ENCODE measurements around the gene FAM161B. TPM values are rescaled to one million over a fixed set of nuclear protein-coding genes. Genes with fewer than 3 reads are reported as not detected.
"Not testable (repeated sequence)": the region's sequence is repeated elsewhere in the genome, so short reads cannot be mapped to it uniquely, and the experiment has no call there.

Gene FAM161B
- polyA plus RNA-seq, 2 of the 4 experiments (the other 2 are of a cell fraction): 1.6 TPM

DNA sequence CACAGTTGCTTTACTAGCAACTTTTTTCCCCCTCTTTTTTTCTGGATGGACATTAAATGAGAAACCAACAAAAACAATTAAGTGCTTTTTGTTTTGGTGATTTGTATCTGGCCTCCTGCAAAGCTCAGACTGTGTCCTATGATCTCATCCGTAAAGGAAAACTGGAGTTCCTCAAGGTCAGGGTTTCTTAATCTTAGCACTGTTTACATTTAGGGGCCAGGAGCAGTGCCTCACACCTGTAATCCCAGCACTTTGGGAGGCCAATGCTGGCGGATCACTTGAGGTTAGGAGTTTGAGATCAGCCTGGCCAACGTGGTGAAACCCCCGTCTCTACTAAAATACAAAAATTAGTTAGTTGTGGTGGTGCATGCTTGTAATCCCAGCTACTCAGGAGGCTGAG is 41.2 kb upstream of the FAM161B start:
- ATAC-seq: no peak
- 69% methylated on average over 4 of the region's 4 CpGs for WGBS (ENCODE audit: missing lambda C conversion rate)
- POLR2A ChIA-PET: no interaction called here
- H3K4me2 ChIP-seq: no peak overlapping the region
- H3K27ac ChIP-seq: no peak overlapping the region
- no peak overlapping the region for H3K4me3 ChIP-seq
- CTCF ChIA-PET: interaction anchor here (0.7 to 1.6 kb wide), 4 partner anchors 41 to 99 kb away, joined by 3 to 4 read pairs (median 4); partner anchors contain the start of genes COQ6 and FAM161B
- DNase-seq (ENCODE audit: low read depth in 1 of 2, low spot score in 1 of 2): no peak
- H3K9me3 ChIP-seq: no peaks in the 10 kb centered on the region
- peaks cover 17% of the 10 kb centered on the region for H3K4me1 ChIP-seq
- no peak for FAIRE-seq
- TF ChIP-seq RNF2 (IDR thresholded peaks at IDR 0.05; ENCODE audit: borderline replicate concordance, low read depth) (no peak), HEYL (CRISPR knock-in tag; IDR thresholded peaks at IDR 0.05) (no peak), FOSB (CRISPR knock-in tag; IDR thresholded peaks at IDR 0.05) (no peak), POLR2A (IDR thresholded peaks at IDR 0.05; ENCODE audit: low read length) (no peak), FOXS1 (CRISPR knock-in tag; IDR thresholded peaks at IDR 0.05) (no peak), ESRRA (IDR thresholded peaks at IDR 0.05; ENCODE audit: borderline replicate concordance, low read length) (no peak), POLR2AphosphoS2 (conservative IDR thresholded peaks at IDR 0.05; ENCODE audit: low read length) (no peak), MAFK (IDR thresholded peaks at IDR 0.05; ENCODE audit: partially characterized antibody) (no peak), CHD4 (IDR thresholded peaks at IDR 0.05; ENCODE audit: borderline replicate concordance) (no peak), JUN (IDR thresholded peaks at IDR 0.05) (no peak)
- TF ChIP-seq, protein P1, sequence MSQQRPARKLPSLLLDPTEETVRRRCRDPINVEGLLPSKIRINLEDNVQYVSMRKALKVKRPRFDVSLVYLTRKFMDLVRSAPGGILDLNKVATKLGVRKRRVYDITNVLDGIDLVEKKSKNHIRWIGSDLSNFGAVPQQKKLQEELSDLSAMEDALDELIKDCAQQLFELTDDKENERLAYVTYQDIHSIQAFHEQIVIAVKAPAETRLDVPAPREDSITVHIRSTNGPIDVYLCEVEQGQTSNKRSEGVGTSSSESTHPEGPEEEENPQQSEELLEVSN (IDR thresholded peaks at IDR 0.05; ENCODE audit: borderline replicate concordance, low read depth): no peak
- TF ChIP-seq, protein P2, sequence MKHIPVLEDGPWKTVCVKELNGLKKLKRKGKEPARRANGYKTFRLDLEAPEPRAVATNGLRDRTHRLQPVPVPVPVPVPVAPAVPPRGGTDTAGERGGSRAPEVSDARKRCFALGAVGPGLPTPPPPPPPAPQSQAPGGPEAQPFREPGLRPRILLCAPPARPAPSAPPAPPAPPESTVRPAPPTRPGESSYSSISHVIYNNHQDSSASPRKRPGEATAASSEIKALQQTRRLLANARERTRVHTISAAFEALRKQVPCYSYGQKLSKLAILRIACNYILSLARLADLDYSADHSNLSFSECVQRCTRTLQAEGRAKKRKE (CRISPR knock-in tag; IDR thresholded peaks at IDR 0.05; ENCODE audit: low read depth): no peak
- TF ChIP-seq, protein P3, sequence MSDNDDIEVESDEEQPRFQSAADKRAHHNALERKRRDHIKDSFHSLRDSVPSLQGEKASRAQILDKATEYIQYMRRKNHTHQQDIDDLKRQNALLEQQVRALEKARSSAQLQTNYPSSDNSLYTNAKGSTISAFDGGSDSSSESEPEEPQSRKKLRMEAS (IDR thresholded peaks at IDR 0.05): no peak

DNA sequence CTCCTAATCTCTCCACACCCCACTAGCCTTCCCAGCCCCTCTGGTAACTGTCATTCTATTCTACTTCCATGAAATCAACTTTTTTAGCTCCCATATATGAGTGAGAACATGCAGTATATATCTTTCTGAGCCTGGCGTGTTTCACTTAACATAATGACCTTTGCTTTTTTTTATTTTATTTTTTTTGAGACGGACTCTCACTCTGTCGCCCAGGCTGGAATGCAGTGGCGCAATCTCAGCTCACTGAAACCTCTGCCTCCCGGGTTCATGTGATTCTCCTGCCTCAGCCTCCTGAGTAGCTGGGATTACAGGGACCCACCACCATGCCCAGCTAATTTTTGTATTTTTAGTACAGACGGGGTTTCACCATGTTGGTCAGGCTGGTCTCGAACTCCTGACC is 38.8 kb upstream of the FAM161B start:
- H3K9me3 ChIP-seq; POLR2A ChIA-PET; H3K4me3 ChIP-seq; ATAC-seq; H3K4me2 ChIP-seq; DNase-seq (ENCODE audit: low read depth in 1 of 2, low spot score in 1 of 2); H3K4me1 ChIP-seq; H3K27ac ChIP-seq; FAIRE-seq: not testable (repeated sequence)
- WGBS (ENCODE audit: missing lambda C conversion rate): 79% methylated on average over 5 of the region's 7 CpGs
- CTCF ChIA-PET: interaction anchor here (0.6 to 1.1 kb wide), 2 partner anchors 15 to 50 kb away, joined by 3 to 4 read pairs; no protein-coding TSS in a partner anchor

DNA sequence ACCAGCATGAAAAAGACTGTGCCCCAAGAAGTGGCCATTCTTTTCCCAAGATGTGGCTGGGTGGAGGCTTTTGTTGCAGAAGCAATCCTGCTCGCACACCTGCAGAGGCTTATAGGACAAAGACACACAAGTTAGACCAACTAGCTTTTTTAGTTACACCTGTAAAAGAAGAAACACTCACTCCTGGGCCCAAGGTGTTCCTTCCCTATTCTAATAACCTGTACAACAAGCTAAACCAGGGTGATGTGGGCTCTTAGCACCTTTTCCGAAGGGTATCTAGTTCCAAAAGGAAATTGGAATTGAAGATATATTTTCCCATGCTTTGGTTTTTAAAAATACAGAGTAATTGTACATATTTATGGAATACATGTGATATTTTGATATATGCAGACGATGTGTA is 38.2 kb upstream of the FAM161B start:
- no peak for FAIRE-seq
- POLR2A ChIA-PET: no interaction called here
- no peak overlapping the region for H3K4me3 ChIP-seq
- CTCF ChIA-PET: interaction anchor here (1.1 kb wide), 1 partner anchor 15 kb away, joined by 3 read pairs; no protein-coding TSS in a partner anchor
- no peak overlapping the region for H3K27ac ChIP-seq
- no peak overlapping the region for H3K4me2 ChIP-seq
- WGBS (ENCODE audit: missing lambda C conversion rate): 90% methylated on average over 3 of the region's 3 CpGs
- no peaks in the 10 kb centered on the region for H3K9me3 ChIP-seq
- DNase-seq (ENCODE audit: low read depth in 1 of 2, low spot score in 1 of 2): no peak
- no peak for TF ChIP-seq RAD21 (conservative IDR thresholded peaks at IDR 0.05 in 1 of 2, IDR thresholded peaks at IDR 0.05 in 1 of 2)
- no peak for TF ChIP-seq HDAC2 (IDR thresholded peaks at IDR 0.05)
- TF ChIP-seq HOXB13 (CRISPR knock-in tag; IDR thresholded peaks at IDR 0.05; ENCODE audit: low read depth): no peak
- H3K4me1 ChIP-seq: no peaks in the 10 kb centered on the region
- no peak for ATAC-seq

DNA sequence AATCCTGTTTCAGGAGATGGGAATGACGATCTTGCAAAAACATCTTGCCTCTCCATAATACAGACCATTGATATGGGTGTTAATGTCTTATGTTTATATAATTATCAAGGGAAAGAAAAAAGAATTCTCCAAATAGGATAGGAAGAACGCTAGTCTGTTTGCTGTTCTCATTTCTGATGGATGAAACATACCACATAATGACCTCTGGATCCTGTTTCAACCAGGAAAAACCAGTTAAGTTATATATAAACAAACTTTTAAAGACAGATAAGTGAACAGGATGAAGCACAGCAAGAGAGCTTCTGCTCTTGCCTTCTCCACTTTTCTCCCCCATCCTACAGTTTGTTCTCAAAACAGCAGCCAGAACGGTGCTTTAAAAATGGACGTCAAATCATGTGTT is 28.0 kb upstream of the FAM161B start:
- H3K4me2 ChIP-seq: no peak overlapping the region
- DNase-seq (ENCODE audit: low read depth in 1 of 2, low spot score in 1 of 2) (no peak), FAIRE-seq (no peak), ATAC-seq (no peak)
- WGBS (ENCODE audit: missing lambda C conversion rate): 60% methylated on average over 4 of the region's 4 CpGs
- H3K4me1 ChIP-seq: peaks cover 9% of the 10 kb centered on the region; the same call in 1 of the 3 replicates
- CTCF ChIA-PET: interaction anchor here (0.7 to 0.8 kb wide), 2 partner anchors 61 to 1415 kb away, joined by 3 to 4 read pairs; no protein-coding TSS in a partner anchor
- no peak overlapping the region for H3K27ac ChIP-seq
- POLR2A ChIA-PET: no interaction called here
- H3K4me3 ChIP-seq: no peak overlapping the region
- no peaks in the 10 kb centered on the region for H3K9me3 ChIP-seq
- TF ChIP-seq, protein P4, sequence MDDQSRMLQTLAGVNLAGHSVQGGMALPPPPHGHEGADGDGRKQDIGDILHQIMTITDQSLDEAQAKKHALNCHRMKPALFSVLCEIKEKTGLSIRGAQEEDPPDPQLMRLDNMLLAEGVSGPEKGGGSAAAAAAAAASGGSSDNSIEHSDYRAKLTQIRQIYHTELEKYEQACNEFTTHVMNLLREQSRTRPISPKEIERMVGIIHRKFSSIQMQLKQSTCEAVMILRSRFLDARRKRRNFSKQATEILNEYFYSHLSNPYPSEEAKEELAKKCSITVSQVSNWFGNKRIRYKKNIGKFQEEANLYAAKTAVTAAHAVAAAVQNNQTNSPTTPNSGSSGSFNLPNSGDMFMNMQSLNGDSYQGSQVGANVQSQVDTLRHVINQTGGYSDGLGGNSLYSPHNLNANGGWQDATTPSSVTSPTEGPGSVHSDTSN (IDR thresholded peaks at IDR 0.05): no peak
- TF ChIP-seq JUNB (IDR thresholded peaks at IDR 0.05) (no peak), ZNF302 (CRISPR knock-in tag; IDR thresholded peaks at IDR 0.05) (no peak), RAD21 (conservative IDR thresholded peaks at IDR 0.05 in 1 of 2, IDR thresholded peaks at IDR 0.05 in 1 of 2) (no peak), HDAC2 (IDR thresholded peaks at IDR 0.05) (no peak)
- TF ChIP-seq, protein P5, sequence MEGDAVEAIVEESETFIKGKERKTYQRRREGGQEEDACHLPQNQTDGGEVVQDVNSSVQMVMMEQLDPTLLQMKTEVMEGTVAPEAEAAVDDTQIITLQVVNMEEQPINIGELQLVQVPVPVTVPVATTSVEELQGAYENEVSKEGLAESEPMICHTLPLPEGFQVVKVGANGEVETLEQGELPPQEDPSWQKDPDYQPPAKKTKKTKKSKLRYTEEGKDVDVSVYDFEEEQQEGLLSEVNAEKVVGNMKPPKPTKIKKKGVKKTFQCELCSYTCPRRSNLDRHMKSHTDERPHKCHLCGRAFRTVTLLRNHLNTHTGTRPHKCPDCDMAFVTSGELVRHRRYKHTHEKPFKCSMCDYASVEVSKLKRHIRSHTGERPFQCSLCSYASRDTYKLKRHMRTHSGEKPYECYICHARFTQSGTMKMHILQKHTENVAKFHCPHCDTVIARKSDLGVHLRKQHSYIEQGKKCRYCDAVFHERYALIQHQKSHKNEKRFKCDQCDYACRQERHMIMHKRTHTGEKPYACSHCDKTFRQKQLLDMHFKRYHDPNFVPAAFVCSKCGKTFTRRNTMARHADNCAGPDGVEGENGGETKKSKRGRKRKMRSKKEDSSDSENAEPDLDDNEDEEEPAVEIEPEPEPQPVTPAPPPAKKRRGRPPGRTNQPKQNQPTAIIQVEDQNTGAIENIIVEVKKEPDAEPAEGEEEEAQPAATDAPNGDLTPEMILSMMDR (IDR thresholded peaks at IDR 0.05): no peak
- TF ChIP-seq, protein P6, sequence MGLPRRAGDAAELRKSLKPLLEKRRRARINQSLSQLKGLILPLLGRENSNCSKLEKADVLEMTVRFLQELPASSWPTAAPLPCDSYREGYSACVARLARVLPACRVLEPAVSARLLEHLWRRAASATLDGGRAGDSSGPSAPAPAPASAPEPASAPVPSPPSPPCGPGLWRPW (IDR thresholded peaks at IDR 0.05): no peak

Data from A549 (cell line).